Neural cell (in vitro differentiated cells): Measurements from ENCODE around the gene RAMP3. TPM values are rescaled to one million over a fixed set of nuclear protein-coding genes. Genes with fewer than 3 reads are reported as not detected.

Experiments used
- H2AFZ ChIP-seq: fragments of 200-600, 300-800 bp; sonication (generic), shearing (Covaris generic); 2 replicates; pipeline ENCODE4 v1.6.0; 2014; ENCODE audit warnings: low read depth, mild to moderate bottlenecking, antibody characterized with exemption, low read length, moderate library complexity
- H3F3A ChIP-seq: fragments of 200-600 bp; shearing (Covaris generic); 2 replicates; pipeline ENCODE4 v1.6.1; 2016; ENCODE audit warnings: mild to moderate bottlenecking, moderate library complexity, mixed read lengths, antibody characterized with exemption, low read length; ENCODE audit not compliant: insufficient read depth, poor library complexity, severe bottlenecking
- H3K27ac ChIP-seq: fragments of 200-600, 300-800 bp; sonication (generic), shearing (Covaris generic); 2 replicates; pipeline ENCODE4 v1.5.1; 2014; ENCODE audit warnings: mild to moderate bottlenecking, low read length, moderate library complexity
- H3K27me3 ChIP-seq: fragments of 300-800, 200-600 bp; sonication (generic), shearing (Covaris generic); 2 replicates; pipeline ENCODE4 v1.6.0; 2014; ENCODE audit warnings: mild to moderate bottlenecking, low read depth, low read length, moderate library complexity; ENCODE audit not compliant: insufficient read depth
- H3K36me3 ChIP-seq: fragments of 300-800, 200-600 bp; sonication (generic), shearing (Covaris generic); 2 replicates; pipeline ENCODE4 v1.5.1; 2014; ENCODE audit warnings: mild to moderate bottlenecking, antibody characterized with exemption, low read length, moderate library complexity; ENCODE audit not compliant: insufficient read depth
- H3K4me2 ChIP-seq: fragments of 300-800, 200-600 bp; sonication (generic), shearing (Covaris generic); 2 replicates; pipeline ENCODE4 v1.6.0; 2014; ENCODE audit warnings: mild to moderate bottlenecking, low read length
- H3K4me3 ChIP-seq: fragments of 300-800, 200-600 bp; sonication (generic), shearing (Covaris generic); 2 replicates; pipeline ENCODE4 v1.5.1; 2014; ENCODE audit warnings: mild to moderate bottlenecking, low read length, moderate library complexity
- H3K79me2 ChIP-seq: fragments of 200-600 bp; shearing (Covaris generic); replicated peaks from 2 replicates; pipeline ENCODE4 v1.6.0; 2014; ENCODE audit warnings: mild to moderate bottlenecking, low read length, moderate library complexity; ENCODE audit not compliant: insufficient read depth
- H3K9ac ChIP-seq: fragments of 300-800, 200-600 bp; sonication (generic), shearing (Covaris generic); 2 replicates; pipeline ENCODE4 v1.6.1; 2016; ENCODE audit warnings: mild to moderate bottlenecking, low read length, mixed read lengths
- H3K9me2 ChIP-seq: fragments of 200-600 bp; shearing (Covaris generic); 2 replicates; pipeline ENCODE4 v1.6.1; 2016; ENCODE audit warnings: mild to moderate bottlenecking, low read length, mixed read lengths; ENCODE audit not compliant: insufficient read depth
- H3K9me3 ChIP-seq: fragments of 200-600, 300-800 bp; sonication (generic), shearing (Covaris generic); 2 replicates; pipeline ENCODE4 v1.6.1; 2016; ENCODE audit warnings: mild to moderate bottlenecking, mixed run types, low read length, moderate library complexity, mixed read lengths
- H4K20me1 ChIP-seq: fragments of 200-600 bp; shearing (Covaris generic); 2 replicates; pipeline ENCODE4 v1.6.1; 2016; ENCODE audit warnings: mild to moderate bottlenecking, mixed run types; ENCODE audit not compliant: insufficient read depth
- EP300 ChIP-seq: fragments of 450-650 bp; conservative IDR thresholded peaks from 2 replicates; pipeline ENCODE4 v1.6.1; 2014; ENCODE audit warnings: antibody characterized with exemption, mild to moderate bottlenecking, moderate library complexity; ENCODE audit not compliant: poor library complexity, severe bottlenecking
- EZH2 ChIP-seq: fragments of 200-600, 300-800 bp; shearing (Covaris generic), sonication (generic); IDR thresholded peaks from 2 replicates; pipeline ENCODE4 v1.6.1; 2014; ENCODE audit warnings: antibody characterized with exemption, low read length, borderline replicate concordance, mild to moderate bottlenecking; ENCODE audit not compliant: insufficient read depth, poor library complexity, severe bottlenecking
- MXI1 ChIP-seq: fragments of 450-650 bp; conservative IDR thresholded peaks from 2 replicates; pipeline ENCODE4 v1.6.1; 2014; ENCODE audit warnings: antibody characterized with exemption, mild to moderate bottlenecking; ENCODE audit not compliant: poor library complexity, severe bottlenecking
- POLR2AphosphoS5 ChIP-seq: IDR thresholded peaks from 2 replicates; pipeline ENCODE4 v1.6.1; 2012
- RAD21 ChIP-seq: fragments of 450-650 bp; conservative IDR thresholded peaks from 2 replicates; pipeline ENCODE4 v1.6.1; 2014; ENCODE audit warnings: antibody characterized with exemption, mild to moderate bottlenecking, moderate library complexity
- SMC3 ChIP-seq: fragments of 450-650 bp; conservative IDR thresholded peaks from 2 replicates; pipeline ENCODE4 v1.6.1; 2014; ENCODE audit warnings: antibody characterized with exemption, mild to moderate bottlenecking, moderate library complexity; ENCODE audit not compliant: poor library complexity
- TAF1 ChIP-seq: IDR thresholded peaks from 2 replicates; pipeline ENCODE4 v1.6.1; 2012; ENCODE audit warnings: low read depth
- polyA plus RNA-seq: library from polyadenylated mRNA; depleted of rRNA; stranded (reverse); fragments of >200 nt; gene quantifications from 2 replicates; pipeline ENCODE4 v1.2.3, GENCODE V29; 2014
- TF ChIP-seq, protein P1 (sequence below): fragments of 450-650 bp; IDR thresholded peaks from 2 replicates; pipeline ENCODE4 v1.5.1; 2014; ENCODE audit warnings: antibody characterized with exemption, mild to moderate bottlenecking, moderate library complexity; ENCODE audit not compliant: poor library complexity, severe bottlenecking
- TF ChIP-seq, protein P2 (sequence below): IDR thresholded peaks from 2 replicates; pipeline ENCODE4 v1.6.1; 2012; ENCODE audit warnings: borderline replicate concordance

The RAMP3 gene
- polyA plus RNA-seq, 1 donor from 2014 or later = not detected

DNA sequence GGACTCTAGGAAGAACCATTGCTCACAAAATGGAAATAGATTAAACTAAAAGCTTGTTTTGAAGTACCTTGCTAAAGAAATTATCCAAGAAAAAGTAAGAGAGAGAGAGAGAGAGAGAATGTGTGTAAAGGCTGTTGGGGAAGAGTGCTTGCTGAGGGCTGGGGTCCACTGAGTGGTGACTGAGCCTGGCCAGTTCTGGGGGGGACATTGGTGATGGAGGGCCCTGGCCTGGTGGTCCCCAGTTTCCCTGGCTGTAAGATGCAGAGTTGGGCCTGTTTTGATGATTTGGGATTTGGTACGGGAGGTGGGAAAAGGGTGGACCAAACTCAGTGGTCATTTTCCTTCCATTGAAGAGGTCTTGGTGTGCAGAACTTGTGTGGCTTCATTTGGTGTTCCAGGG is 880 bp downstream of the RAMP3 start:
- no peak for TF ChIP-seq EP300
- no peak for TF ChIP-seq SMC3
- Histone ChIP-seq H3K9ac (no peak overlapping the region), H3K36me3 (no peaks in the 10 kb centered on the region), H3K9me2 (no peaks in the 10 kb centered on the region), H3K4me3 (no peak overlapping the region), H3K27me3 (peaks cover 25% of the 10 kb centered on the region), H2AFZ (no peak overlapping the region), H3K9me3 (no peaks in the 10 kb centered on the region), H3K79me2 (no peaks in the 10 kb centered on the region), H3K4me2 (no peak overlapping the region), H4K20me1 (no peaks in the 10 kb centered on the region), H3F3A (no peaks in the 10 kb centered on the region), H3K27ac (no peak overlapping the region)

DNA sequence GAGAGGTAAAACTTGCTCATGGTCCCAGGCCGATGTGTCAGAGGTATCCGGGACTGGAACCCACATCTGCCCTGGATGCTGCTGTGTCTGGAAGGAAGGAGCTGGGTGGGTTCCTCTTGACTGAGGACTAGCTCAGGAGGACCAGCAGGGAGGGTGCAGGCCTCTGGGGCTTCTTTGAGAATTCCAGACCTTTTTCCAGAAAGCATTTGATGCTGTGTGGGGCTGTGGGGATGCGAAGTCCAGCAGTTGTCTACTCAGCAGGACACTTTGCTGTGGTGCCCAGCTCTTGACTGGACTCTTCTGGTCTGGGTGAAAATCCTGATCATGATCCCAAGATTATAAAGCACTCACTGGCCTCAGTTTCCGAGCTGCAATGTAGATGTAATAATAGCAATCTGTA is 1.7 kb downstream of the RAMP3 start:
- Histone ChIP-seq H3K9ac (no peak overlapping the region), H3K9me2 (no peaks in the 10 kb centered on the region), H3K27me3 (peaks cover 25% of the 10 kb centered on the region), H2AFZ (no peak overlapping the region), H3K36me3 (no peaks in the 10 kb centered on the region), H3K9me3 (peaks cover 5% of the 10 kb centered on the region), H3K4me3 (no peak overlapping the region), H3K4me2 (no peak overlapping the region), H3K79me2 (no peaks in the 10 kb centered on the region), H3K27ac (no peak overlapping the region), H4K20me1 (no peaks in the 10 kb centered on the region), H3F3A (no peaks in the 10 kb centered on the region)
- TF ChIP-seq, protein P1, sequence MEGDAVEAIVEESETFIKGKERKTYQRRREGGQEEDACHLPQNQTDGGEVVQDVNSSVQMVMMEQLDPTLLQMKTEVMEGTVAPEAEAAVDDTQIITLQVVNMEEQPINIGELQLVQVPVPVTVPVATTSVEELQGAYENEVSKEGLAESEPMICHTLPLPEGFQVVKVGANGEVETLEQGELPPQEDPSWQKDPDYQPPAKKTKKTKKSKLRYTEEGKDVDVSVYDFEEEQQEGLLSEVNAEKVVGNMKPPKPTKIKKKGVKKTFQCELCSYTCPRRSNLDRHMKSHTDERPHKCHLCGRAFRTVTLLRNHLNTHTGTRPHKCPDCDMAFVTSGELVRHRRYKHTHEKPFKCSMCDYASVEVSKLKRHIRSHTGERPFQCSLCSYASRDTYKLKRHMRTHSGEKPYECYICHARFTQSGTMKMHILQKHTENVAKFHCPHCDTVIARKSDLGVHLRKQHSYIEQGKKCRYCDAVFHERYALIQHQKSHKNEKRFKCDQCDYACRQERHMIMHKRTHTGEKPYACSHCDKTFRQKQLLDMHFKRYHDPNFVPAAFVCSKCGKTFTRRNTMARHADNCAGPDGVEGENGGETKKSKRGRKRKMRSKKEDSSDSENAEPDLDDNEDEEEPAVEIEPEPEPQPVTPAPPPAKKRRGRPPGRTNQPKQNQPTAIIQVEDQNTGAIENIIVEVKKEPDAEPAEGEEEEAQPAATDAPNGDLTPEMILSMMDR = no peak
- TF ChIP-seq RAD21 (no peak), MXI1 (no peak), EZH2 (no peak), TAF1 (no peak), SMC3 (no peak), EP300 (no peak)
- TF ChIP-seq, protein P2, sequence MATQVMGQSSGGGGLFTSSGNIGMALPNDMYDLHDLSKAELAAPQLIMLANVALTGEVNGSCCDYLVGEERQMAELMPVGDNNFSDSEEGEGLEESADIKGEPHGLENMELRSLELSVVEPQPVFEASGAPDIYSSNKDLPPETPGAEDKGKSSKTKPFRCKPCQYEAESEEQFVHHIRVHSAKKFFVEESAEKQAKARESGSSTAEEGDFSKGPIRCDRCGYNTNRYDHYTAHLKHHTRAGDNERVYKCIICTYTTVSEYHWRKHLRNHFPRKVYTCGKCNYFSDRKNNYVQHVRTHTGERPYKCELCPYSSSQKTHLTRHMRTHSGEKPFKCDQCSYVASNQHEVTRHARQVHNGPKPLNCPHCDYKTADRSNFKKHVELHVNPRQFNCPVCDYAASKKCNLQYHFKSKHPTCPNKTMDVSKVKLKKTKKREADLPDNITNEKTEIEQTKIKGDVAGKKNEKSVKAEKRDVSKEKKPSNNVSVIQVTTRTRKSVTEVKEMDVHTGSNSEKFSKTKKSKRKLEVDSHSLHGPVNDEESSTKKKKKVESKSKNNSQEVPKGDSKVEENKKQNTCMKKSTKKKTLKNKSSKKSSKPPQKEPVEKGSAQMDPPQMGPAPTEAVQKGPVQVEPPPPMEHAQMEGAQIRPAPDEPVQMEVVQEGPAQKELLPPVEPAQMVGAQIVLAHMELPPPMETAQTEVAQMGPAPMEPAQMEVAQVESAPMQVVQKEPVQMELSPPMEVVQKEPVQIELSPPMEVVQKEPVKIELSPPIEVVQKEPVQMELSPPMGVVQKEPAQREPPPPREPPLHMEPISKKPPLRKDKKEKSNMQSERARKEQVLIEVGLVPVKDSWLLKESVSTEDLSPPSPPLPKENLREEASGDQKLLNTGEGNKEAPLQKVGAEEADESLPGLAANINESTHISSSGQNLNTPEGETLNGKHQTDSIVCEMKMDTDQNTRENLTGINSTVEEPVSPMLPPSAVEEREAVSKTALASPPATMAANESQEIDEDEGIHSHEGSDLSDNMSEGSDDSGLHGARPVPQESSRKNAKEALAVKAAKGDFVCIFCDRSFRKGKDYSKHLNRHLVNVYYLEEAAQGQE = no peak

DNA sequence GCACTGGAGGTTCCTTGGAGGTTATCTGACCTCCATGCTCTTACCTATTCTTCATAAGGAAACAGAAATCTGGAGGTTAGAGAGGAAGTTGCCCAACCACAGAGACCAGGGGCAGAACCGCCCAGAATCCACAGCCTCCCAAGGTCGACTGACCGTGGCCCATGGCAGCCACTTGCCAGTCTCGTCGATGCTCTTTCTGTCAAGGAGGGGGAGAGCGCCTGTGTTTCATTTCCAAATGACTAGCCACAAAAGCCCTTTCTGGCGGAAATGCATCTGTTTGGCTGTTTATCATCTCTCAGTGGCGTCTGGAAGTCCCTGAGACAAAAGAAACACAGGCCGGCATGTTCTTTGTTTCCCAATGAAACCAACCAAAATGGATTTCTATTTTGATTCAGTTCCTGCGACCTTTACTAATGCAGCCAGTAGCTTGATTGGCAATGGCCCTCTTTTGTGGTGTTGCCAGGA is 2.9 kb downstream of the RAMP3 start:
- no peak overlapping the region for H3K4me2 ChIP-seq
- H3K27me3 ChIP-seq = peaks cover 25% of the 10 kb centered on the region
- no peaks in the 10 kb centered on the region for H3K79me2 ChIP-seq
- H3K9me2 ChIP-seq = no peaks in the 10 kb centered on the region
- no peak overlapping the region for H3K9ac ChIP-seq
- H3K27ac ChIP-seq = no peak overlapping the region
- no peak overlapping the region for H3K4me3 ChIP-seq
- no peaks in the 10 kb centered on the region for H3F3A ChIP-seq
- H3K36me3 ChIP-seq = no peaks in the 10 kb centered on the region
- peaks cover 5% of the 10 kb centered on the region for H3K9me3 ChIP-seq
- TF ChIP-seq SMC3 = no peak
- TF ChIP-seq, protein P1 = no peak
- no peak for TF ChIP-seq RAD21
- TF ChIP-seq TAF1 = no peak
- TF ChIP-seq, protein P2 = no peak
- TF ChIP-seq EZH2 = no peak
- TF ChIP-seq MXI1 = no peak
- no peak for TF ChIP-seq POLR2AphosphoS5
- TF ChIP-seq EP300 = no peak
- H2AFZ ChIP-seq = no peak overlapping the region
- no peaks in the 10 kb centered on the region for H4K20me1 ChIP-seq
